CD14-positive monocyte (primary cell): ENCODE measurements around the gene UFSP1. TPM values are rescaled to one million over a fixed set of nuclear protein-coding genes. Genes with fewer than 3 reads are reported as not detected.

ENCODE experiments used
- DNase-seq, 3 donors: peaks; one replicate each; pipeline ENCODE4 v3.0.0-alpha.2; 2011 to 2022
- H2AFZ ChIP-seq: 2 replicates; pipeline ENCODE4 v1.6.0; 2012; ENCODE audit warnings: mild to moderate bottlenecking, low read depth, low read length, inconsistent platforms; ENCODE audit not compliant: insufficient read depth, poor library complexity, severe bottlenecking
- H3K27ac ChIP-seq, 2 donors: 1 replicate in 1 of 2; 2 replicates in 1 of 2; pipeline ENCODE4 v1.5.1; 2012 to 2013; ENCODE audit warnings: low read length in 2 of 2, control low read depth in 1 of 2, inconsistent platforms in 1 of 2, low read depth in 1 of 2, mild to moderate bottlenecking in 1 of 2
- H3K27me3 ChIP-seq, 2 donors: one replicate each; pipeline versions ENCODE4 v1.6.0 to v1.6.1; 2011 to 2013; ENCODE audit warnings: low read length in 2 of 2; ENCODE audit not compliant: control insufficient read depth in 2 of 2, insufficient read depth in 2 of 2
- H3K36me3 ChIP-seq, 2 donors: replicated peaks in 1 of 2; 1 replicate in 1 of 2; 2 replicates in 1 of 2; pipeline versions ENCODE4 v1.5.1 to v1.6.1; 2012 to 2013; ENCODE audit warnings: low read length in 2 of 2, control low read depth in 1 of 2, inconsistent platforms in 1 of 2, mild to moderate bottlenecking in 1 of 2; ENCODE audit not compliant: insufficient read depth in 2 of 2, control insufficient read depth in 1 of 2
- H3K4me1 ChIP-seq, 2 donors: 1 replicate in 1 of 2; 2 replicates in 1 of 2; pipeline versions ENCODE4 v1.5.1 to v1.6.1; 2012 to 2013; ENCODE audit warnings: low read length in 2 of 2, control low read depth in 1 of 2, inconsistent platforms in 1 of 2, mild to moderate bottlenecking in 1 of 2, moderate library complexity in 1 of 2; ENCODE audit not compliant: insufficient read depth in 2 of 2, control insufficient read depth in 1 of 2
- H3K4me2 ChIP-seq: replicated peaks from 2 replicates; pipeline ENCODE3; 2012; ENCODE audit warnings: low read length, moderate library complexity, mild to moderate bottlenecking; ENCODE audit not compliant: poor library complexity, severe bottlenecking; ENCODE audit errors: extremely low read depth
- H3K4me3 ChIP-seq, 3 experiments: fragments of 200-600 bp in 1 of 3; sonication (generic) in 1 of 3; replicated peaks in 1 of 3; 1 replicate in 2 of 3; 2 replicates in 1 of 3; pipeline ENCODE4 v1.5.1; 2011 to 2013; ENCODE audit warnings: low read length in 3 of 3, mild to moderate bottlenecking in 3 of 3, control low read depth in 2 of 3, low read depth in 2 of 3, inconsistent platforms in 1 of 3, moderate library complexity in 1 of 3
- H3K79me2 ChIP-seq: 2 replicates; pipeline ENCODE4 v1.6.0; 2012; ENCODE audit warnings: mild to moderate bottlenecking, control low read depth, inconsistent platforms, low read length, moderate library complexity; ENCODE audit not compliant: insufficient read depth
- H3K9ac ChIP-seq: 2 replicates; pipeline ENCODE4 v1.6.0; 2017; ENCODE audit warnings: low read length, mild to moderate bottlenecking; ENCODE audit not compliant: insufficient read depth, poor library complexity, severe bottlenecking
- H3K9me3 ChIP-seq, 2 donors: replicated peaks in 1 of 2; 1 replicate in 1 of 2; 2 replicates in 1 of 2; pipeline versions ENCODE4 v1.5.1 to v1.6.1; 2012 to 2013; ENCODE audit warnings: low read length in 2 of 2, control low read depth in 1 of 2; ENCODE audit not compliant: control insufficient read depth in 1 of 2, insufficient read depth in 1 of 2
- H4K20me1 ChIP-seq: 2 replicates; pipeline ENCODE4 v1.6.0; 2012; ENCODE audit warnings: mild to moderate bottlenecking, low read length, control low read depth, moderate library complexity; ENCODE audit not compliant: insufficient read depth
- H3K27ac Mint-ChIP-seq, 7 donors: one replicate each; pipeline ENCODE4 v1.8.0; 2020; ENCODE audit warnings: mild to moderate bottlenecking in 7 of 7, mixed read lengths in 7 of 7, moderate library complexity in 6 of 7, inconsistent platforms in 2 of 7
- H3K27me3 Mint-ChIP-seq, 3 donors: one replicate each; pipeline ENCODE4 v1.8.0; 2021 to 2022; ENCODE audit warnings: low read depth in 3 of 3, mild to moderate bottlenecking in 3 of 3, mixed read lengths in 3 of 3, moderate library complexity in 3 of 3, inconsistent platforms in 1 of 3
- H3K36me3 Mint-ChIP-seq, 2 donors: one replicate each; pipeline ENCODE4 v1.8.0; 2020; ENCODE audit warnings: mixed read lengths in 2 of 2, inconsistent platforms in 1 of 2, mild to moderate bottlenecking in 1 of 2
- H3K4me1 Mint-ChIP-seq: one replicate; pipeline ENCODE4 v1.8.0; 2020; ENCODE audit warnings: mild to moderate bottlenecking, mixed read lengths
- H3K4me3 Mint-ChIP-seq, 2 donors: one replicate each; pipeline ENCODE4 v1.8.0; 2020; ENCODE audit warnings: mild to moderate bottlenecking in 2 of 2, mixed read lengths in 2 of 2, moderate library complexity in 1 of 2
- H3K9me3 Mint-ChIP-seq, 7 donors: one replicate each; pipeline ENCODE4 v1.8.0; 2020 to 2022; ENCODE audit warnings: mixed read lengths in 7 of 7, mild to moderate bottlenecking in 6 of 7, moderate library complexity in 6 of 7, inconsistent platforms in 2 of 7
- WGBS: methylation state at CpG from one replicate; pipeline ENCODE4 v1.1.5; 2013; ENCODE audit warnings: missing lambda C conversion rate; ENCODE audit not compliant: insufficient coverage; 5-methylcytosine and 5-hydroxymethylcytosine counted together
- intact Hi-C, 2 donors: fragments of 100-400 bp; cut with micrococcal nuclease; formaldehyde crosslinking; loops; one replicate each; pipeline versions ENCODE4 v1.15.0 to v1.15.1; 2023
- polyA plus RNA-seq, 3 donors: library from polyadenylated mRNA; depleted of rRNA in 1 of 3; unstranded in 2 of 3; stranded (reverse) in 1 of 3; fragments of 300-500 nt in 2 of 3; fragments of >200 nt in 1 of 3; fragmentation: Illumina TruSeq in 2 of 3; gene quantifications; 1 replicate in 2 of 3; 2 replicates in 1 of 3; pipeline ENCODE4 v1.2.3, GENCODE V29; 2012 to 2021
- TF ChIP-seq, protein P1 (sequence below): fragments of 200-600 bp; IDR thresholded peaks from one replicate; pipeline ENCODE4 v1.8.0; 2022; ENCODE audit warnings: antibody characterized with exemption, mild to moderate bottlenecking

Gene UFSP1
- polyA plus RNA-seq, 3 donors, result 0.57 to 0.76 (median 0.57) TPM

DNA sequence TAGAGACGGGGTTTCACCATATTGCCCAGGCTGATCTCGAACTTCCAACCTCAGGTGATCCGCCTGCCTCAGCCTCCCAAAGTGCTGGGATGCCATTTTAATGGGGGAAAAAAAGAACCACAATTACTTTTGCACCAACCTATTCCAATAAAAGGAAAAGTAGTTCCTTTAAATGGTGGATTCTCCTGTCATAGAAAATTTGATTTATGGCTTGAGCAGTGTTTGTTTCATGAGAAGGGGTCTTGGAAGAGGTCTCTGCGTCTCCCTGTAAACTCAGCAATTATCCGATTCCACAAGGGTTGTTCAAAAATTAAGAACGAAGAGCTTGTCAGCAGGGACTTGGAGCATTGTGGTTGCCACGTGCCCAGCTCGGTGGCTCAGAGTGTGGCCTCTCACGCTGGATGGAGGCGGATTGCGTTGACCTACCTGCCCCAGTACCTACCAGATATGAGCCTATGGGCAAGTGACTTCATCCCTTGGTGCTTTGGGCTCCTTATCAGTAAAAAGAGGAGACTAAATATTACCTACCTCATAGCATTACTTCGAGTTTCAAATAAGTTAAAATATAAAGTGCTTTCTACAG lies 25.2 kb downstream of the UFSP1 start:
- H3K27me3 Mint-ChIP-seq, result peaks cover 1 to 4% (median 2%) of the 10 kb centered on the region in 3 donors
- Histone ChIP-seq H3K4me2 (no peak overlapping the region), H3K4me3 (no peak overlapping the region), H3K36me3 (peaks cover 57 to 62% of the 10 kb centered on the region in 2 donors), H3K9ac (no peak overlapping the region), H3K27ac (no peak overlapping the region), H4K20me1 (peaks cover 53% of the 10 kb centered on the region), H3K79me2 (peaks cover 19% of the 10 kb centered on the region), H3K27me3 (no peaks in the 10 kb centered on the region), H2AFZ (no peak overlapping the region), H3K9me3 (no peaks in the 10 kb centered on the region), H3K4me1 (peaks cover 28 to 38% of the 10 kb centered on the region in 2 donors)
- H3K9me3 Mint-ChIP-seq, result no peaks in the 10 kb centered on the region
- intact Hi-C loops, result no loop called here
- WGBS, result 85% methylated on average over 5 of the region's 12 CpGs
- H3K4me1 Mint-ChIP-seq, result peaks cover 37% of the 10 kb centered on the region
- DNase-seq, result no peak
- peaks cover 57% of the 10 kb centered on the region in 2 donors for H3K36me3 Mint-ChIP-seq
- no peak overlapping the region for H3K27ac Mint-ChIP-seq
- H3K4me3 Mint-ChIP-seq, result no peak overlapping the region
- TF ChIP-seq, protein P1, sequence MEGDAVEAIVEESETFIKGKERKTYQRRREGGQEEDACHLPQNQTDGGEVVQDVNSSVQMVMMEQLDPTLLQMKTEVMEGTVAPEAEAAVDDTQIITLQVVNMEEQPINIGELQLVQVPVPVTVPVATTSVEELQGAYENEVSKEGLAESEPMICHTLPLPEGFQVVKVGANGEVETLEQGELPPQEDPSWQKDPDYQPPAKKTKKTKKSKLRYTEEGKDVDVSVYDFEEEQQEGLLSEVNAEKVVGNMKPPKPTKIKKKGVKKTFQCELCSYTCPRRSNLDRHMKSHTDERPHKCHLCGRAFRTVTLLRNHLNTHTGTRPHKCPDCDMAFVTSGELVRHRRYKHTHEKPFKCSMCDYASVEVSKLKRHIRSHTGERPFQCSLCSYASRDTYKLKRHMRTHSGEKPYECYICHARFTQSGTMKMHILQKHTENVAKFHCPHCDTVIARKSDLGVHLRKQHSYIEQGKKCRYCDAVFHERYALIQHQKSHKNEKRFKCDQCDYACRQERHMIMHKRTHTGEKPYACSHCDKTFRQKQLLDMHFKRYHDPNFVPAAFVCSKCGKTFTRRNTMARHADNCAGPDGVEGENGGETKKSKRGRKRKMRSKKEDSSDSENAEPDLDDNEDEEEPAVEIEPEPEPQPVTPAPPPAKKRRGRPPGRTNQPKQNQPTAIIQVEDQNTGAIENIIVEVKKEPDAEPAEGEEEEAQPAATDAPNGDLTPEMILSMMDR, result no peak

DNA sequence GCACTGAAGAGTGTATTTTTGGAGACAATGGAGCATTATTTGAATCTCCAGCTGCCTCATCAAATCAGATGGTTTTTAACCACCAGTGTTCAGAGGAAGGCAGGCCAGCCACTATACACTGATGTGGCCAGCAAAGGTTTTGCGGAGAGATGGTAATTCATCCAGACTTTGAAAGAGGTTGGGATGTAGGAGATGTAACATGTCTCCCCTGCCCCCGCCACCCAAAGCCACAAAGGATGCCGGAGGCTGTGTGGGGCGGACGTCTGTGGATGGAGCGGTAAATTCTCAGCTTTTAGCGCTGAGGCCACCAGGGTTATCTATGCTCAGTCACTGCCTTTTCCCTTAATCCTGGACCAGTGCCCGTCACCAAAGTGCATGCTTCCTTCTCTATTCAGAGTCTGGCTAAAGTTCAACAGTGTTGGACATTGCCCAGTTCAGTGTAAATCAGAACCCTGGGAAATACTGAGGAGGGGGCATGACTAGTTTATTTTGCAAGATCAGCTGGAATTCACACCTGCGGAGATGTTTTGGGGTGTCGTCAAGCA lies 26.0 kb downstream of the UFSP1 start:
- no peak overlapping the region for H3K9ac ChIP-seq
- no peak overlapping the region for H3K4me3 ChIP-seq
- H3K27ac Mint-ChIP-seq, result peak overlapping the region in 1 of 7 donors; percentile 30
- H3K27me3 Mint-ChIP-seq, result peaks cover 1 to 4% (median 2%) of the 10 kb centered on the region in 3 donors
- peaks cover 37% of the 10 kb centered on the region for H3K4me1 Mint-ChIP-seq
- peaks cover 27% of the 10 kb centered on the region for H3K79me2 ChIP-seq
- H3K27ac ChIP-seq, result no peak overlapping the region
- no peaks in the 10 kb centered on the region for H3K27me3 ChIP-seq
- H2AFZ ChIP-seq, result no peak overlapping the region
- no peak overlapping the region for H3K4me2 ChIP-seq
- peaks cover 66 to 71% of the 10 kb centered on the region in 2 donors for H3K36me3 ChIP-seq
- TF ChIP-seq, protein P1, result no peak
- no peaks in the 10 kb centered on the region for H3K9me3 Mint-ChIP-seq
- peaks cover 64 to 65% of the 10 kb centered on the region in 2 donors for H3K36me3 Mint-ChIP-seq
- H3K4me1 ChIP-seq, result peaks cover 28 to 34% of the 10 kb centered on the region in 2 donors
- whole genome bisulfite sequencing, result 13% methylated on average over 4 of the region's 10 CpGs
- peaks cover 62% of the 10 kb centered on the region for H4K20me1 ChIP-seq
- intact Hi-C loops, result no loop called here
- no peaks in the 10 kb centered on the region for H3K9me3 ChIP-seq
- no peak for DNase-seq
- no peak overlapping the region for H3K4me3 Mint-ChIP-seq
